ENCODE measurements around the gene KIAA1217. TPM values are rescaled to one million over a fixed set of nuclear protein-coding genes. Genes with fewer than 3 reads are reported as not detected.

KIAA1217 gene
- total and polyA plus RNA-seq, 2 of the 4 experiments (the other 2 are of a cell fraction), result 3.4 to 4.4 TPM

GRCh38 chr10:24229909-24230308 is 21.0 kb downstream of the KIAA1217 start:
- H3K14ac ChIP-seq (replicated peaks; ENCODE audit: low read depth, low read length), result no peak overlapping the region
- H3K27ac ChIP-seq (ENCODE audit: insufficient read depth, low read length), result no peak overlapping the region
- no peak overlapping the region for H3K4ac ChIP-seq (ENCODE audit: low read depth, low read length)
- no CpG with 5 or more reads among the region's 3 CpGs for WGBS, 2 experiments (ENCODE audit: extremely low coverage in 2 of 2, insufficient read length in 1 of 2)
- no peak overlapping the region for H3K4me3 ChIP-seq (ENCODE audit: insufficient read depth, low read depth, low read length)
- H4K8ac ChIP-seq (ENCODE audit: low read depth in 2 of 2, low read length in 2 of 2), result no peak overlapping the region
- no peaks in the 10 kb centered on the region for H4K20me1 ChIP-seq (ENCODE audit: insufficient read depth, low read length)
- no peaks in the 10 kb centered on the region for H3K9me1 ChIP-seq (ENCODE audit: insufficient read depth, low read length)
- no peak overlapping the region for H2AFZ ChIP-seq (replicated peaks; ENCODE audit: low read length, poor library complexity)
- no peak overlapping the region for H2BK15ac ChIP-seq (ENCODE audit: low read depth, low read length)
- no peaks in the 10 kb centered on the region for H3K4me1 ChIP-seq (ENCODE audit: control insufficient read depth, insufficient read depth, low read length)
- no peak overlapping the region for H3K23ac ChIP-seq (ENCODE audit: low read depth, low read length)
- POLR2A ChIA-PET (ENCODE audit: unreplicated experiment), result no interaction called here
- no peak overlapping the region for H2BK120ac ChIP-seq (ENCODE audit: low read depth, low read length)
- CTCF ChIA-PET, result no interaction called here
- H2BK5ac ChIP-seq (ENCODE audit: low read depth, low read length, poor library complexity, severe bottlenecking), result no peak overlapping the region
- H3K56ac ChIP-seq (ENCODE audit: extremely low read depth, insufficient read depth, low read length), result no peak overlapping the region
- intact Hi-C loops (cut with micrococcal nuclease), result no loop called here
- DNase-seq (no peak), ATAC-seq (ENCODE audit: low read depth) (no peak)
- H3K79me1 ChIP-seq (ENCODE audit: low read depth in 1 of 2, low read length in 2 of 2), result no peaks in the 10 kb centered on the region
- no peak overlapping the region for H3K4me2 ChIP-seq (ENCODE audit: low read depth, low read length)
- H3K9ac ChIP-seq (ENCODE audit: low read depth, low read length), result no peak overlapping the region
- no peak overlapping the region for H3K18ac ChIP-seq (ENCODE audit: low read depth, low read length)
- dilution Hi-C loops (cut with HindIII; ENCODE audit: low sequenced_read_pairs, unreplicated experiment), result no loop called here
- H3K36me3 ChIP-seq (ENCODE audit: control insufficient read depth, insufficient read depth, low read length), result no peaks in the 10 kb centered on the region
- H2BK20ac ChIP-seq (ENCODE audit: low read depth, low read length), result no peak overlapping the region
- TF ChIP-seq RFX5 (IDR thresholded peaks at IDR 0.05; ENCODE audit: low read depth, low read length), result no peak
- no peak for TF ChIP-seq RCOR1 (IDR thresholded peaks at IDR 0.05; ENCODE audit: insufficient replicate concordance, low read length)
- no peak for TF ChIP-seq NFE2L2 (IDR thresholded peaks at IDR 0.05; ENCODE audit: low read depth, low read length)
- TF ChIP-seq FOS (IDR thresholded peaks at IDR 0.05; ENCODE audit: low read depth, low read length), result no peak
- TF ChIP-seq RAD21 (IDR thresholded peaks at IDR 0.05; ENCODE audit: low read length), result no peak
- TF ChIP-seq SMC3 (IDR thresholded peaks at IDR 0.05; ENCODE audit: low read depth, low read length), result no peak
- no peak for TF ChIP-seq MAZ (IDR thresholded peaks at IDR 0.05; ENCODE audit: borderline replicate concordance, low read depth, low read length)
- TF ChIP-seq BHLHE40 (IDR thresholded peaks at IDR 0.05; ENCODE audit: low read depth, low read length), result no peak
- no peak for TF ChIP-seq CTCF (conservative IDR thresholded peaks at IDR 0.05; ENCODE audit: low read depth, low read length)
- TF ChIP-seq ELK1 (IDR thresholded peaks at IDR 0.05; ENCODE audit: borderline replicate concordance, low read depth, low read length), result no peak
- no peak for TF ChIP-seq USF2 (IDR thresholded peaks at IDR 0.05; ENCODE audit: low read depth, low read length)
- no peak for TF ChIP-seq MXI1 (IDR thresholded peaks at IDR 0.05; ENCODE audit: borderline replicate concordance, low read depth, low read length)
- TF ChIP-seq CHD1 (IDR thresholded peaks at IDR 0.05; ENCODE audit: low read depth, low read length), result no peak
- TF ChIP-seq MAFK (IDR thresholded peaks at IDR 0.05; ENCODE audit: low read depth, low read length), result no peak
- no peak overlapping the region for H2AK9ac ChIP-seq (replicated peaks; ENCODE audit: low read depth, low read length, poor library complexity)
- H3K9me3 ChIP-seq (ENCODE audit: control insufficient read depth, insufficient read depth, low read length), result no peaks in the 10 kb centered on the region
- in situ Hi-C loops (cut with MboI; ENCODE audit: low sequenced_read_pairs), result no loop called here
- H2AK5ac ChIP-seq (ENCODE audit: low read depth, low read length), result no peak overlapping the region
- no peak overlapping the region for H4K5ac ChIP-seq (ENCODE audit: low read depth, low read length)
- no peaks in the 10 kb centered on the region for H3K27me3 ChIP-seq (ENCODE audit: control insufficient read depth, insufficient read depth, low read length)
- no peak overlapping the region for H4K91ac ChIP-seq (ENCODE audit: insufficient read depth, low read depth, low read length)
- no TSS peak for BruUV-seq (replicated peaks)
